Cerebellar cortex (tissue), 1 donor: ENCODE results near the gene SPATA25.
"Not testable (repeated sequence)": the region's sequence is repeated elsewhere in the genome, so short reads cannot be mapped to it uniquely, and the experiment has no call there.

Experiments
- DNase-seq: peaks from one replicate; pipeline ENCODE4 v3.0.0-alpha.2; 2015; ENCODE audit warnings: low spot score

Gene SPATA25

GRCh38 chr20:45887346-45887715 lies at the start of gene SPATA25:
Gene SPATA25 (minus strand): TSS chr20:45887622. CDS start chr20:45887590, 32 bp downstream.
- no peak for DNase-seq

- peak; percentile 54 for DNase-seq
Observed at GRCh38 chr20:45935416-45936046, 48.1 kb upstream of the SPATA25 start.

GRCh38 chr20:45934586-45935415 lies 47.4 kb upstream of the SPATA25 start, which contains the start of gene PCIF1:
Gene PCIF1 (plus strand): TSS chr20:45934683. CDS start chr20:45939000, 4,317 bp downstream.
- DNase-seq, result peak; percentile 98

GRCh38 chr20:45934046-45934585 lies 46.7 kb upstream of the SPATA25 start:
- DNase-seq, result peak; percentile 80

- peak; percentile 92 for DNase-seq
Observed at GRCh38 chr20:45933266-45934045, 46.0 kb upstream of the SPATA25 start.

- DNase-seq, result not testable (repeated sequence)
Observed at GRCh38 chr20:45931680-45932079, 44.3 kb upstream of the SPATA25 start.

DNA sequence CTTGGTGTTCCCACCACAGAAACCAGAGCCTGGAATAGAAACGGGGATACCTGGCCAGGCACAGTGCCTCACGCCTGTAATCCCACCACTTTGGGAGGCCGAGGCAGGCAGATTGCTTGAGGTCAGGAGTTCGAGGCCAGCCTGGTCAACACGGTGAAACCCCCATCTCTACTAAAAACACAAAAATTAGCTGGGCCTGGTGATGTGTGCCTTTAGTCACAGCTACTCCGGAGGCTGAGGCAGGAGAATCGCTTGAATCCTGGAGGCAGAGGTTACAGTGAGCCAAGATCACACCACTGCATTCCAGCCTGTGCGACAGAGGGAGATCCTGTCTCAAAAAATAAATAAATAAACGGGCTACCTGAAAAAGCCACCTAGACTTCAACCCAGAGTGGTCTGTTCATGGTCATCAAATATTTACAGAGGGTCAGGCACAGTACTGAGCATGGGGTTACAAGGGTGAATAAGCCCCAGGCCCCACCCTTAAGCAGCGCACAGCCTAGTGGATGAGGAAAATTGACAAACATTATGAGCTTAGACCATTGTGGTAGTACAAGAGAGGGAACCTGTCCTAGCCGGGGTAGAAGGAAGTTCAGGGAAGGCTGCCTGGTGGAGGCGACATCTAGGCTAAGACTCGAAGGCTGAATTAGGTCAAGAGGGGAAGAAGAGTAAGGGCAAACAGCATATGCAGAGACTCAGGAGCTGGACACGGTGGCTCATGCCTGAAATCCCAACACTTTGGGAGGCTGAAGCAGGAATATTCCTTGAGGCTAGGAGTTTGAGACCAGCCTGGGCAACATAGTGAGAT lies 39.9 kb upstream of the SPATA25 start:
- no peak for DNase-seq

- no peak for DNase-seq
Observed at GRCh38 chr20:45926731-45927070, 39.3 kb upstream of the SPATA25 start.

- no peak for DNase-seq
Observed at GRCh38 chr20:45925821-45926506, 38.5 kb upstream of the SPATA25 start.

DNA sequence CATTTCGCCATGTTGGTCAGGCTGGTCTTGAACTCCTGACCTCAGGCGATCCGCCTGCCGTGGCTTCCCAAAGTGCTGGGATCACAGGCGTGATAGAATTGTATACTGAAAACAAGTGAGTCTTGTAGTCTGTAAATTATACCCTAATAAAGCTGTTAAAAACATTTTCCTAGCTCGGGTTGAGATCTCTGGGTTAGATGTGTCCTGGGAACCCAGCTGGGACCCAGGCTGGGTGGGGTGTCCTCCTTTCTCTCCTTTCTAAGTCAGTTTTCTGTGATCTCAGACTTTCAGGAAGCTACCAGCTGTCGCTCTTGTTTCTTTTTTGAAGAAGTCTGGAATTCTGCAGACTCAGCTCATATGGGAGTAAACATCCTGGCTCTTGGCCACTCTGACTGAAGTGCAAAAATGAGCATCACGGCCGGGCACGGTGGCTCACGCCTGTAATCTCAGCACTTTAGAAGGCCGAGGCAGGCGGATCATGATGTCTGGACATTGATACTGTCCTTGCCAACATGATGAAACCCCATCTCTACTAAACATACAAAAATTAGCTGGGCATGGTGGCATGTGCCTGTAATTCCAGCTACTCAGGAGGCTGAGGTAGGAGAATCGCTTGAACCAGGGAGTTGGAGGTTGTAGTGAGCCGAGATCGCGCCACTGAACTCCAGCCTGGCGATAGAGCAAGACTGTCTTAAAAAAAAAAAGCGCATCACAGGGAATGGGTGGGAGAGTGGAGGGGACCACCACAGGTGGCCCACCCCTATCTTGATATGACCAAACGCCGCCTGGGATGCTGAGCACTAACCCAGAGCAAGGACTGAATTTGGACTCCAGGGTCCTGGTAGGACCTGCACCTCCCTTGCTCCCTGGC lies 37.2 kb upstream of the SPATA25 start:
- no peak for DNase-seq

DNA sequence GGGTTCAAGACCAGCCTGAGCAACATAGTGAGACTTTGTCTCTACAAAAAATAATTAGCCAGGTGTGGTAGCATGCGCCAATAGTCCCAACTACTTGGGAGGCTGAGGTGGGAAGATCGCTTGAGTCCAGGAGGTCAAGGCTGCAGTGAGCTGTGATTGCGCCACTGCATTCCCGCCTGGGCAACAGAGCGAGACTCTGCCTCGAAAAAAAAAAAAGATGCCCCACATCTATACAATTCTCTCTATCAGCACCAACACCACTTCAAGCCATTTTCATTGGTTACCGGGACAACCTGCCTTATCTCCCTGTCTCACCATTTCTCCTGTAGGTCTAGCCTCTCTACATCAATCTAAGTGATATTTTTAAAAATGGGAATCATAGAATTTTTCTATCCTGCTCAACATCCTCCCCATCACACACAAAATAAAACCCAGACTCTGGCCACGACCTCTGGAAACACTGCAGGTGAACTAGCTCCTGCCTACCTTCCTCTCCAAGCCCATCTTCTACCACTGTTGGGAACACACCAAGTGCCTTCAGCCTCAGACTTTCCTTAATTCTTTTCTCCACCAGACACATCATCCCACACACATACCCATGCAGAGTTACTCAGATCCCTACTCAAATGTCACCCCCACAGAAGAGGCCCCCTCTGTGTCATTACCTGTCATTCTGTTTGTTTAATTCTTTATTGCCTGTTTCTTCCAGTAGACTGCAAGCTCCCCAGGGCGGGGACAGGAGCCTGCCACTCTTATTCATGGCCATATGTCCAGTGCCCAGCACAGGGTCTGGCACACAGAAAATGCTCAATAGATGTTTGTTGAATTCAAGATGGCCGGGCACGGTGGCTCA lies 34.1 kb upstream of the SPATA25 start:
- DNase-seq, result no peak

DNA sequence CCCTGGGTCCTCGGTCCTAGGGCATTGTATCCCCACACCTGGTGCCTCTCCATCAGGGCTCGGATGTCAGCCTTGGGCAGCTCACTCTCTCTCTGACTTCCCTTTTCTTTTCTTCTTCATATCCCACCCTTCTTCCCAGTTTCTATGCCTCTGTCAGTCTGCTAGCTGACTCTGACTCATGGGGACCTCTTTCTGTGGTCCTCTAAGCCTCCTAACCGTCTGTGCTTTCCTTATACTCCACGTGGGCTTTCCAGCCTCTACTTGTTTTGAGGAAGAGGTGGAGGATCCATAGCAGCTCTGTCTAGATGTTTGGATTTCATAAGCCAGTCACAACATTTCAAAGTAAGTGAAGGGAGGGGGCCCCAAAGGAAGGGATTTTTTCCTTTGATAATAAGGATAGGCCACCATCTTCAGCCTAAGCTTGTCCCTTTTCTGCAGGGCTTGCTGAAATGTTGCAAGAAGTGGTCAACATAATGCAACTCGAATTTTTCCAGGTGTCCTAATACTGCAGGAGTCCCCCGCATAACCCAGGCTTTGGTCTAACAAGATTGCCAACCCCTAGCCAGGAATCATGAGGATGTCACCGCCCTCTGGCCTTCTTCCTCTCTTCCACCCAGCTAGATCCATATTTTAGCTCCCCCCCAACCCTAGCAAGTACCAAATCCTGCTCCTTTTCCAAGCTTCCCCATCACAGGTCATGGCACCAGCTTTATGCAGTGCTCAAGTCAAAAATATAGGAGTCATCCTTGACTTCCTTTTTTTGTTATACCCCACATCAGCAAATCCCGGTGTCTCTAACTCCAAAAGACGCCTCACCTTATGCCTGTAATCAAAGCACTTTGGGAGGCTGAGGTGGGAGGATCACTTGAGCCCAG lies 33.3 kb upstream of the SPATA25 start:
- no peak for DNase-seq

GRCh38 chr20:45919542-45920399 lies 32.3 kb upstream of the SPATA25 start:
- DNase-seq, result no peak

- DNase-seq, result no peak
Observed at GRCh38 chr20:45918779-45919537, 31.5 kb upstream of the SPATA25 start.

DNA sequence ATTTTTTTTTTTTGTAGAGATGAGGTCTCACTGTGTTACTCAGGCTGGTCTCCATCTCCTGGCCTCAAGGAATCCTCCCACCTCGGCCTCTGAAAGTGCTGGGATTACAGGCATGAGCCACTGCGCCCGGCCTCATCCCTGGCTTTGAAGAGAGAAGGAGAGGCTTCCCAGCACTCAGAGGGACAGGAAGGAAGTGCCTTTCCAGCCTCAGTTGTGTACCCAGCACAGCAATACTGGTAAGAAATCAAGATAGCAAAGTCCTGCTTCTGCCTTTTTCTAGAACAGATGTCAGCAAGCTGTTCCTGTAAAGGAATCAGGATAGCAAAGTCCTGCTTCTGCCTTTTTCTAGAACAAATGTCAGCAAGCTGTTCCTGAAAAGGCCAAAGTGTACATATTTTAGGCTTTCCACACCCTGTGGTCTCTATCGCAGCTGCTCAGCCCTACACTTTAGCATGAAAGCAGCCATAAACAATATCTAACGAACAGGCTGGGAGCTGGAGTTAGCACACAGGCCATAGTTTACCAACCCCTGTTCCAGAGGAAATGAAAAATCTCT lies 30.8 kb upstream of the SPATA25 start:
- DNase-seq, result no peak

GRCh38 chr20:45917790-45918141 lies 30.3 kb upstream of the SPATA25 start:
- DNase-seq, result no peak
